ENCODE results near the gene CRX.
"Not testable (repeated sequence)": the region's sequence is repeated elsewhere in the genome, so short reads cannot be mapped to it uniquely, and the experiment has no call there.

Gene CRX

DNA sequence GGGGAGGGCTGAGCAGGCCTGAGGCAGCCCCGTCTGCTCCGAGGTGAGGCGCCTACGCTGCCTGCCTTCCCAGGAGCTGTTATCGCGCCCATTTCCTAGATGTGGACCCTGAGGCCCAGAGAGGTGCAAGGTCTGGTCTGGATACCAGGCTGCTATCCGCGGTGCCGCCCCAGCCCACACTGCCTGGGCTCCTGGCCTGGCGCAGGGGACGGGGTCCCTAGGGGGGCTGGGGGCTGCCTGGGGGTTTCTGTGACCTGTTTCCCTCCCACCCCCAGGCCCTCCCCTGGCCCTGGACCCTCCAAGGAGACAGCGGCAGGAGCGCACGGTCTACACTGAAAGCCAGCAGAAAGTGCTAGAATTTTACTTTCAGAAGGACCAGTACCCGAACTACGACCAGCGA lies 38.1 kb downstream of the CRX start:
- not testable (repeated sequence) for DNase-seq (ENCODE audit: low read depth)

DNA sequence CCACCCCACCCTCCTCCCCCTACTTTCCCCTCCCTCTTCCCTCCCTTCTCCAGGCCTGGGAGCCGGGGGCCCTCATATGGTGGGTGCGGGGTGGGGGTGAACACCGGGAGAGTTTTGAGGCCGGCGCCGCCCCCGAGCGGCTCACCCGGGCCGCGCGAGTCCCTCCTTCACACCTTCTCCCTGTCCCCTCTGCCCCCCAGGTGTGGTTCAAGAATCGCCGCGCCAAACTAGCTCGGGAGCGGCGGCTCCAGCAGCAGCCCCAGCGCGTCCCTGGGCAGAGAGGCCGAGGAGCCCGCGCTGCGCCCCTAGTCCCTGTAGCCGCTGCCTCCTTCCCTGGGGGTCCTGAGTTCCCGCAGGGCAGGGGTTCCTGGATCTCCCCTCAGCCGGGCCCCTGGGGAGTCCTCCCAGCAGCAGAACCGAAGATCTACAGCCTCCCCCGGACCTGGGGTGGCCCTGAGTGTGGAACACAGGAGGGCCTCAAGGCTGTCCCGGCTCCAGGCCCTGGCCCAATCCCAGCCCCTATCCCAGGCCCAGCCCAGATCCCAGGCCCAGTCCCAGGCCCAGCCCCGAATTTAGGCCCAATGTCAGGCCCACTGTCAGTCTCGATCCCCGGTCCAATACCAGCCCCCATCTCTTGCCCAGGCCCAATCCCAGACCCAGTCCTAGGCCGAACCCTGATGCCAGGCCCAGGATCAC lies 39.0 kb downstream of the CRX start:
- no peak for DNase-seq (ENCODE audit: low read depth)

DNA sequence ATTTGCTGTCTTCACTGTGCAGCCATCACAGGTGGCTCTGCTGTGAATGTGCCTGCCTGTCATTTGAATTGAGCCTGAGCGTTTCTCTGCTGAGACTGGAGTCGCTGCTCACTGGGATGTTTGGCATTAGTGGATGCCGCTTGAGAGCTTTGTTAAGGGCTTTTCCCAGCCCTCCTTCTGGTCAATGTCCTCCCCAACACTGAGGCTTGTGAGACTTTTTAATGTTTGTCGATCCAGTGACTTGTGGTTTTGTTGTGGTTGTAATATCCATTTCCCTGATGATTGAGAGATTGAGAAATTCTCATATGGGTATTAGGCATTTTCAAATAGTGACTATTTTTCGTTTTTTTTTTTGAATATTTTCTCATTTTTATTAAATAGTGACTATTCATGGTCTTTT lies 39.9 kb downstream of the CRX start:
- no peak for DNase-seq (ENCODE audit: low read depth)

GRCh38 chr19:47863514-47863936 lies 41.8 kb downstream of the CRX start:
- peak; percentile 49 for DNase-seq (ENCODE audit: low read depth)

DNA sequence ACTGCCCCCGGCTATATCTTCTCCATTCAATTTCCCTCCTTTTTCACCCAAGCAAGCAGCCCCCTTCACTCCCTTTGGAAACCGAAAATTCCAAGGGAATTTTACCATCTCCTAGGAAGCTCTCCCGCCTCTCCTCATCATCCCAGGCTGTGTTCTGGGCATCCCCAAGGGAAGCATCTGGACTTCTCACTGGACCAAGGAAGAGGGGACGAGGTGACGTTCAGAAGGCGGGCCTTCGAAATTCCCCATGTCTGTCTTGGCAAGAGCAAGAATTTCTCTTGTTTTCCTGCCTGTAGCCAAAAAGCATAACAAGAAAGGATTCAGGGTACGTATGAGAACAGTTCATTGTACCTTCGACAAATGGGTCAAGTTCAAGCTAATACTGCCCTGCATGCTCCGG lies 43.4 kb downstream of the CRX start:
- DNase-seq (ENCODE audit: low read depth): no peak

- DNase-seq (ENCODE audit: low read depth): no peak
Observed at GRCh38 chr19:47878906-47879305, 57.2 kb downstream of the CRX start.

DNA sequence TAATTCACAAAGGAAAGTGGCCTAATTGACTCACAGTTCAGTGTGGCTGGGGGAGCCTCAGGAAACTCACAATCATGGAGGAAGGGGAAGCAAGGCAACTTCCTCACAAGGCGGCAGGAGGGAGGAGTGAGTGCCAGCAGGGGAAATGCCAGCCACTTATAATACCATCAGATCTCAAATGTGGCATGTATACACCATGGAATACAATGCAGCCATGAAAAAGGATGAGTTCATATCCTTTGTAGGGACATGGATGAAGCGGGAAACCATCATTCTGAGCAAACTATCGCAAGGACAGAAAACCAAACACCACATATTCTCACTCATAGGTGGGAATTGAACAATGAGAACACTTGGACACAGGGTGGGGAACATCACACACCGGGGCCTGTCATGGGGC lies 57.6 kb downstream of the CRX start:
- DNase-seq (ENCODE audit: low read depth): not testable (repeated sequence)

DNA sequence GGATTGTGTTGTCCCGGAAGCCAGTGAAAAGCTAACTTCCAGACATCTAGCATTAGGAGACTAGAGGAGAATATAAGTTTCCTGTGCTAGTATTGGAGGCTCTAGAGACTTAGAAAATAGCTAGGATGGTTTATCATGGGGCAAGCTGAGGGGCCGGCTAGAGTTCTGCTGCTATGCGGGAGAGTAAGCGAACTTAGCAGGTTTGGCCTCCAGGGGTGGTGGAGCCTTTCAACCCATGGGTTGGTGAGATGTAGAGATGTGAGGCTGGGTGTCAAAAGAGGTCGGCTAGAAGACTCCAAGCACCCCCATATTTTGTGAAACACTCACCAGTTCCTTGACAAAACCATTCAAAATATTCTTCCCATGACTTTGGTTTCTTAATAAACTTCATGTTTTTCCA lies 60.0 kb downstream of the CRX start:
- no peak for DNase-seq (ENCODE audit: low read depth)

DNA sequence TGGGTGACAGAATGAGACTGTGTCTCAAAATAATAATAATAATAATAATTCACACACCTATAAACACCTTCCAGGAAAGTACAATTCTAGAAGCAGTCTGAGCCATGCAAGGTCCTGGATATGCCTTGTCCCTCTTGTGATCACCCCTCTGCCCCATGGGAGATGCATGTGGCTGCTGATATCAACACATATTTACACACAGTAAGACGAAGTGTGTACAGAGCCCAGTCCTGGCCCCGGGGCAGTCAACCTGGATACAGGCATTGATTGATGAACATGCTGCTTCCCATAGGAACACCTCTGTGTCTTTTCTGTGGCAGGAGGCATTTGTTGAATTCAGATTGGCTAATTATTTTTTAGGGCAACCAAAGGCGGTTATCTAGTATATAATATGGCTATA lies 61.2 kb downstream of the CRX start:
- DNase-seq (ENCODE audit: low read depth): no peak

GRCh38 chr19:47885067-47885463 lies 63.3 kb downstream of the CRX start:
- peak; percentile 3 for DNase-seq (ENCODE audit: low read depth)

- no peak for DNase-seq (ENCODE audit: low read depth)
Observed at GRCh38 chr19:47886010-47886559, 64.3 kb downstream of the CRX start, which contains the start of gene SULT2A1. TSS of gene SULT2A1 (minus strand) at chr19:47886315. CDS start at chr19:47886257, 58 bp downstream.

- no peak for DNase-seq (ENCODE audit: low read depth)
Observed at GRCh38 chr19:47890865-47891621, 69.3 kb downstream of the CRX start.

DNA sequence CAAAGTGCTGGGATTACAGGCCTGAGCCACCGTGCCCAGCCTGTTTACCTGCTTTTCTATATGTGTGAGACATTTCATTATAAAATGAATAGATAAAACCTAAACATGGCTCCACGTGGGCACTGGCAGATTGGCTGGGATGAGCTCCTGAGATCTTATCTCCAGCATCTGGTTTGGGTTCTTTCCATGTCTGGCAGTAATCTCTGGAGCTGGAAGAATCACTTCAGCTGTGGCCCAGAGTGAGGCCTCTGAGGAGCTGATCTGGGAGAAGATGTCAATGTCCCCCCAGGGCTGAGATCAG lies 69.8 kb downstream of the CRX start:
- no peak for DNase-seq (ENCODE audit: low read depth)

DNA sequence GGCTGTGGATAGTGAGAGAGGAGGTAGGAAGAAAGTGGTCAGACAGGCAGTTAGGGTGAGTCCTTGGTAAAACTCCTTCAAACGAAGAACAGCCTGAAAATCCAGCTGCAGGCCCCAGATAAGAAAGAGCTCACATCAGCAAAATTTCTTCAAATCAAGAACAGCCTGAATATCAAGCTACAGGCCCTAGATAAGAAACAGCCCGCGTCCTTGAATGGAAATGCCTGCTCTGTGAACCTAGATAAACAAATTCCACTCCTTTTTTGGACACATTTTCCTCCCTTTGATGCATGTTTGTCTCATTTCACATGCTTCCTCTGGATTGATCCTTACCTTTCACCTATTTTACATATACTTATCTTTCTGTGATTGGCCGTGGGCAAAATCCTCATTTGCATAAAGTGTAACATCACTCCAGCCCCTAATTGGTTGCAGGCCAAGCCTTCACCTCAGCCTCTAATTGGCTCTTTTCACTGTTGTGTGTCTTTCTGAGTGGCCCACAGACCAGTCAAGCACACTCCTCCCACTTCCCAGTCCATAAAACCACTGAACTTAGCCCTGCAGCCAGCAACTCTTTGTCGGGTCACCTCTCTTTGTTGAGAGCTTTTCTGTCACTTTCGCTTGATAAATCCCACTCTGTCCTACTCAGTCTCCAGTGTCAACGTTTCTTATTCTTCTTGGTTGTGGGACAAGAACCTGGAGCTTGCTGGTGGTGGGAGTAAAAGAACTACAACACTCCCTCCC lies 70.4 kb downstream of the CRX start:
- DNase-seq (ENCODE audit: low read depth): peak; percentile 81

All from amniotic epithelial cell (primary cell).